Jurkat, Clone E6-1 (cell line): ENCODE results near the gene PLA2G6.

Experiments used
- DNase-seq: peaks from one replicate; pipeline ENCODE4 v3.0.0-alpha.2; 2011; ENCODE audit warnings: low read depth, low spot score
- H3K4me3 ChIP-seq: 2 replicates; pipeline ENCODE4 v1.5.1; 2011; ENCODE audit warnings: mild to moderate bottlenecking, low read length, control low read depth, moderate library complexity

PLA2G6 gene

GRCh38 chr22:38141217-38141973, 40.2 kb downstream of the PLA2G6 start:
- no peak for DNase-seq
- no peak overlapping the region for H3K4me3 ChIP-seq

- DNase-seq: no peak
- H3K4me3 ChIP-seq: no peak overlapping the region
Measured at GRCh38 chr22:38139901-38140300, 41.7 kb downstream of the PLA2G6 start.

GRCh38 chr22:38138961-38139360, 42.7 kb downstream of the PLA2G6 start:
- no peak for DNase-seq
- no peak overlapping the region for H3K4me3 ChIP-seq

DNA sequence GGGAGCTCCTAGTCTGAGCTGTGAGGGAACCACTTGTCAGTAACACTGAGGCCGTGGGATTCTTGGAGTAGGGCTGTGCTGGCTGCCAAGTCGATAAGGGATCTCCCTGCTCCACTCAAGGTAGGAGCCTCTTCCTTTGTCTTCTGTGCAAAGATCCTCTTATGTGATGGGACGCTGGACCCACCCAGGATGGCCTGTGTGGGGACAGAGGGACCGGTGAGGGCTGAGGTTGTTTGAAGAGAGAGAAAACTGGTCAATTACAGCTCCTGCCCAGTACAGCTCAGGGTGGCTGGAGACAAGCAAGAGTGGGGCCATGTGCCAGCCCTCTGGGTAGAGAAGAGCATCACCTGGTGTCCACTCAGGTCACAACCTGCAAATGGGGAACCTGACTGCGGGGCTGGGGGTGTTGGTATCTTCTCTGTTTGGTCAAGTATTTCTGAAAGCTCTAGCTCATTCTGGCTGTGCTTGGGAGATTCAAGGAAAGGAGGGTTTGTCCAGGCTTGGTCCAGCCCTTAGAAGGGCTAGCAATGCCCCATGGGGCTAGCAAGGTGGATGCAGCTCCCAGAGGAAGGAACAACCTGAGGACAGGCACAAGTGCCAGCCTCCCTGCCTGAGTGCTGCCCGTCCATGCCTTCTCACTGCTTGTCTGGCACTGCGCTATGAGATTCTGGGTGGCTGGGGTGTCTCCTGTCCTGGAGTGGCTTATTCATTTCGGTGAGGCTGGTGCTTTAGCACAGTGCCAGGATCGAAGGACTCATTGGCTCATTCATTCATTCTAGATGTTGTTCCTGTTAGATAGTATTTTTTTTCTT, 43.5 kb downstream of the PLA2G6 start:
- no peak overlapping the region for H3K4me3 ChIP-seq
- DNase-seq: no peak

DNA sequence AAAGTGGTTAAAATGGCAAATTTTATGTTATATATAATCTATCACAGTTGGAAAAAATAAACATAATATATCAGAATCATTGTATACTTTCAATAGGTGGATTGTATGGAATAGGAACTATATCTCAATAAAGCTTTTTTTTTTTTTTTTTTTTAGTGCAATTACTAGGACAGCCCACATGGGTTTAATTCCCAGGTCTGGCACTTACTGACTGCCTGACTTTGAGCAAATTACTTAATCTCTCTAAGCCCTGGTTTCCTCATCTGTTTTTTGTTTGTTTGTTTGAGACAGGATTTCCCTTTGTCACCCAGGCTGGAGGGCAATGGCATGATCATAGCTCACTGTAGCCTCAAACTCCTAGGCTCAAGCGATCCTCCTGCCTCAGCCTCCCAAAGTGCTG, 45.0 kb downstream of the PLA2G6 start:
- no peak for DNase-seq
- H3K4me3 ChIP-seq: no peak overlapping the region

DNA sequence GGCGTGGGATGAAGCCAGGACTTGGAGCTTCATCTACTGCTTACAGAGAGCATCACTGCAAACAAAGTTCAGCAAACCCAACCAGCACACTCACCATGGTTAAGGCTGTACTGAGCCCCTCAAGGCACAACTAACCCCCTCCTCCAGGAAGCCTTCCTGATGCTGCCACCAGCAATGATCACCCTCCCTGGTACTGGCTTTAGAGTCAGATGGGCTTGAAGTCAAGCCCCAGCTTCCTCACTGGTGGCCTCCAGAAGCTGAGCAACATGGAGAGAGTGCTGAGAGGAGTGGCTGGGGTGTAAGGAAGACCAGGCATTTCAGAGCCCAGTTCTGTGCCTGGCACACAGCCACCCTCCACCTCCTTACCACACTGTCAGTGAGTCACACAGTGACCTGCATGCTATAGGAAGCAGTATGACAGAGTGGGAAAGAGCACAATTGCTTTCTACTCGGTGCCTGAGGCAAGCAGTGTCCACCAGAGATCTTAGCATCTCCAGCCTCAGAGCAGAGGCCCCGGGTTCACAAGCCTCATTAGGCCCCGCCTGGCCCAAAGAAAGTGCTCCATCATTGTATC, 46.4 kb downstream of the PLA2G6 start:
- no peak for DNase-seq
- H3K4me3 ChIP-seq: no peak overlapping the region

DNA sequence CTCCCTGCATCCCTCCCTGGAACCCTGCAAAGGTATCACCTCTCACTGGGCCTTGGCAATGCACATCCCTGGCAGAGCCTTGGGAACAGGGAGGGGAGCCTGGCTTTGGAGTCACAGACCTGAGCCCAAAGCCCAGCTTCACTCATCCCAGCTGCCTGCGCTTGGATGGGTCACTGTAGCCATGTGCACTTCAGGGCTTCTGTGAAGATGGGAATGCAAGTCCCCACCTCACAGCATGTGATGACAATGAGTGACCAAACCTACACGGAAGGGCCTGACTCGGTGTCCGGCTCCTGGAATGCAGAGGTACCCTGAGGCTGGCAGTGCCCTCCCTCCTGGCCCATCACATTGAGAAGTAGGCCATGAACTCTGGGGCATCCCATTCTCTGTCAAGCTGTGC, 48.3 kb downstream of the PLA2G6 start:
- DNase-seq: no peak
- no peak overlapping the region for H3K4me3 ChIP-seq

DNA sequence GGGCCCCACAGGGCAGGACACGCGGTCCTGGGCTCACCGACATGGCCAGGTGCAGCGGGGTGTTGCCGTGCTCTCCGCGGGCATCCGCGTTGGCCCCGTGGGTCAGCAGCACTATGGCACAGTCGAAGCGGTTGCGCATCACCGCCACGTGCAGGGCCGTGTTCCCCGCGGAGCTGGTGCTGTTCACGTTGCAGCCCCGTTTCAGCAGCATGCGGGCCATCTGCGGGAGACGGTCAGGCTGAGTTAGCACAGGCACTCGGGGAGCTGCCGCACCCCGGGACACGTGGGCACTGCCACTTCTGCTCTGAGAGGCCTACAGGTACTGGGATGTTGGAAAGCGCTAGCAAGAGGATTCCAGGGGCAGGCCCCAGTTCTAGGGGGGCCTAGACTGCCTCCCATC, 48.8 kb downstream of the PLA2G6 start:
- H3K4me3 ChIP-seq: no peak overlapping the region
- no peak for DNase-seq

DNA sequence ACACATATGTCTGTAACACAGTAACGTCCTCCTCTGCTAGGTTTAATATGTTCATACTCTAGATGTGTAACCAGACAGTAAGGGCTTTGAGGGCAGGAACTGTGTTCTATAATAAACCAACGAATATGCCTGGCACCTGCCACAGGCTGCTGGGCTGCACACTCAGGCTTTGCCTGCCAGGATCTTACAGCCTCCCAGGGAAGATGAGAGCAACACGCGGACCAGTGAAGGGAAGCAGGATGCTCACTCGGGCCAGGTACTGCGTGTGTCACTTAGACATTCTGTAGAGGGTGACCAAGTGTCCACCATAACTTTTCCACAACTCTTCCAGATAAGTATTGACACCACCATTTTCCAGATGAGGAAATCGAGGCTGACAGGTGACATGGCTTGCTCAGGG, 49.5 kb downstream of the PLA2G6 start:
- no peak for DNase-seq
- no peak overlapping the region for H3K4me3 ChIP-seq

- no peak overlapping the region for H3K4me3 ChIP-seq
- DNase-seq: no peak
Measured at GRCh38 chr22:38131399-38131798, 50.2 kb downstream of the PLA2G6 start.

DNA sequence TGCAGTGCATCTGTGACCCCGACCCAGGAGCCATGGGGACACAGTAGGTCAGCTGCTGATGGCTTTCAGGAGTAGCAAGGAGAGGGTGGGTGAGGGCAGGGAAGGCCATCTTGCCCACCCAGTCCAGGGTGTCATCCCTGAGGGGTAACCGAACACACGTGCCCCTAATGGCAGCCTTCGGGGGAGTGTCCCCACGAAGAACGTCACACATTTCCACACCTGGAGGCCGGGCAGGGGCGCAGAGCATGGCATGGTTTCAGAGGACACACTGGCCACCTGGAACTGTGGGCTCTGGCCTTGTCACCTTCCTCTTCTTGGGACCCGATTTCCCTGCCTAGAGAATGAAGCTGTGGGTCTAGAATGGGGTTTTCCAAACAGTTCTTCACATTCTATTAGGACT, 51.8 kb downstream of the PLA2G6 start:
- no peak overlapping the region for H3K4me3 ChIP-seq
- DNase-seq: no peak

- no peak for DNase-seq
- no peak overlapping the region for H3K4me3 ChIP-seq
Measured at GRCh38 chr22:38129021-38129420, 52.6 kb downstream of the PLA2G6 start.

- DNase-seq: no peak
Measured at GRCh38 chr22:38127869-38128268, 53.8 kb downstream of the PLA2G6 start.

DNA sequence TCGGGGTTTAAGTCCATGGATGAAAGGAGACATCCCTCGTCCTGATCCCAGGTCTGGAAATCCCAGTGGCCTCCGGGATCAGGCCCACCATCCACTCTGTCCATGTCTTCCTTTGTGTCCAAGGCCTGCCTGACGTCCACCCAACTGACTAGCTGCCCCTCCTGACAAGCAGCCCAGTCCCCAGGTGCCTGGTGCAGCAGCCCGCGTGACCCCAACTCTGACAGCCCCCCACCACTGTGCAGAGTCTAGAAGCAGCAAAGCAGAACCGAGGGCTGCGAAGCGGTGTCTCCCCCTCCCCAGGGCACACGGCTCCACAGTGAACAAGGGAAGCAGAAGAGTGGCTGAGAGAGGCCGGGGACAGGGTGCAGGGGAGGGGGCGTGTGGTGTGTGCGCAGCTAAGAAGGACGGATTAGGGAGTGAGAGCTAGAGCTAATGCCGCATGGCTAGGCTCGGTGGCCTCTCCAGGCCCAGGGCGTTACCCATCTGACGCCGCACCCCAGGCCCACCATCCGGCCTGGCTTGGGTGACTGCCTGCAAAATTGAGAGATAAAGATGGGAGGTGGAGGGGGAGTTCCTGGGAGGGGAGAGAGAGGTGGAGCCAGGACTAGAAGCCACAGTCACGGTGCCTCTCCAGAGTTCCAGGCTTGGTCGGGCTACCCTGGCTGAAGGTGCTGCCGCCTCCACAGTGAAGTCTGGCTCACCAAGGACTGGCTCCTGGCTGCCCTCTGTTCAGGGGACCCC, 54.5 kb downstream of the PLA2G6 start:
- H3K4me3 ChIP-seq: no peak overlapping the region
- no peak for DNase-seq

More at GRCh38 chr22:38127869-38128268, 53.8 kb downstream of the PLA2G6 start:
- no peak overlapping the region for H3K4me3 ChIP-seq

- DNase-seq: no peak
- no peak overlapping the region for H3K4me3 ChIP-seq
Measured at GRCh38 chr22:38125751-38126201, 55.9 kb downstream of the PLA2G6 start.

- H3K4me3 ChIP-seq: no peak overlapping the region
- no peak for DNase-seq
Measured at GRCh38 chr22:38125038-38125610, 56.5 kb downstream of the PLA2G6 start.

DNA sequence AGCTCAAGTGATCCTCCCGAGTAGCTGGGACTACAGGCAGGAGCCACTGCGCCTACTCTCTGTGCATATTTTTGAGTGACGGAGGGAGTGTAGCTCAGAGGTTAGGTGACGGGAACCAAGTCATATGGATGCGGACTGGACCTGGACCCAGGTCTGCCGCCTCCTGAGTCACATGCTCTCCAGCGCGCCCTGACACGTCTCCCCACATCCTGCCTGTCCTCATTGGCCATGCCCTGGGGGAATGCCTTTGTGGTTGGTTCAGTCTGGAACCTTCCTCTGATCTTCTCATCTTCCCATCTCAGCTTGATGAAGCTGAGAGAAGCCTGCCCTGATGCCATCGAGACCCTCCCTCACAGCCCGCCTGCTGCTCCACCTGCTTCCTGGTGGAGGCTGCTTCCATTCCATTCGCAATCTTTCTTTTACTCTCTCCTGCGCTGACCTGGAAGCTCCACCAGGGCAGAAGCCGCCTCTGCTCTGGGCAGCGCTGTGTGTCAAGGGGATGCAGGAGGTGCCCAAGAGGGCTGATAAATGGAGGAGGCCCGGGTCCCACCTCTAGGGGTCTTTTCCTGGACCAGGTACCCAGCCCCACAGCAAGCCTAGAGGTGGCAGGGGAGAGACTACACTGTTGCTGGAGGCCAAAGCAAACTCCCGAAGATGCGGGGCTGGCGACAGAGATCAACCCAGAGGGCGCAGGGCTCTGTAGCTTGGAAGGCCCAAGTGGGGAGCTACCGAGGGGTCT, 57.2 kb downstream of the PLA2G6 start:
- DNase-seq: peak; percentile 9
- no peak overlapping the region for H3K4me3 ChIP-seq

DNA sequence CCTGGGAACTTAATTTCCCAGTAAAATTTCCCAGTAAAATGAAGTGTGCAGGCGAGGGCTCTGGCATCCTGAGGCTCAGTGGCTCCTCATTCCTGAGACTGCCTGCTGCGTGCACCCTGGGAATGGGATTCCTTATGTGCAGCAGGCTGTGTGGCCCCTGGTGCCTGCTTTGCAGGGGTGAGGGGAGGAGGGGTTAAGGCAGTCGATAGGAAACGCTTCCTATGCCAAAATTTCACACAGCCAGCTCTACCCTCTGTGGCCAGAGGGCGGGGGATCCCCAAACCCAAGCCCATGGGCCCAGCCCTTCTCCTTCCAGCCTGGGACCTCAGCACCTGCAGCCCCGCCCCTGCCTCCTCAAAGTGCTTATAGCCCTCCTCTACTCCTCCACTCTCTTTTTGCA, 59.0 kb downstream of the PLA2G6 start:
- DNase-seq: peak; percentile 21

More for the DNA sequence above, 59.0 kb downstream of the PLA2G6 start:
- no peak overlapping the region for H3K4me3 ChIP-seq
